ENCODE measurements around the gene CEMIP. TPM values are rescaled to one million over a fixed set of nuclear protein-coding genes. Genes with fewer than 3 reads are reported as not detected.

Gene CEMIP
- total and polyA plus RNA-seq, 2 of the 4 experiments (the other 2 are of a cell fraction) = 63.8 to 78.0 TPM

GRCh38 chr15:80834402-80834801, 55.2 kb downstream of the CEMIP start:
- Histone ChIP-seq H3K27ac (ENCODE audit: insufficient read depth, low read length) (no peak overlapping the region), H3K56ac (ENCODE audit: extremely low read depth, insufficient read depth, low read length) (no peak overlapping the region), H2BK20ac (ENCODE audit: low read depth, low read length) (no peak overlapping the region), H3K27me3 (ENCODE audit: control insufficient read depth, insufficient read depth, low read length) (no peaks in the 10 kb centered on the region), H3K36me3 (ENCODE audit: control insufficient read depth, insufficient read depth, low read length) (peaks cover 63% of the 10 kb centered on the region), H2BK15ac (ENCODE audit: low read depth, low read length) (no peak overlapping the region), H4K91ac (ENCODE audit: insufficient read depth, low read depth, low read length) (no peak overlapping the region), H4K20me1 (ENCODE audit: insufficient read depth, low read length) (peaks cover 97% of the 10 kb centered on the region), H3K9ac (ENCODE audit: low read depth, low read length) (no peak overlapping the region), H3K79me1 (ENCODE audit: low read depth in 1 of 2, low read length in 2 of 2) (peaks cover 6 to 46% of the 10 kb centered on the region in 2 experiments; a peak in 3 of 4 replicates), H2BK5ac (ENCODE audit: low read depth, low read length, poor library complexity, severe bottlenecking) (no peak overlapping the region), H2AK5ac (ENCODE audit: low read depth, low read length) (no peak overlapping the region), H3K4me2 (ENCODE audit: low read depth, low read length) (no peak overlapping the region), H2AFZ (replicated peaks; ENCODE audit: low read length, poor library complexity) (no peak overlapping the region), H3K9me1 (ENCODE audit: insufficient read depth, low read length) (peaks cover 7% of the 10 kb centered on the region; the same call in 1 of the 2 replicates), H2BK120ac (ENCODE audit: low read depth, low read length) (no peak overlapping the region), H3K9me3 (ENCODE audit: control insufficient read depth, insufficient read depth, low read length) (no peaks in the 10 kb centered on the region), H3K4ac (ENCODE audit: low read depth, low read length) (no peak overlapping the region), H4K5ac (ENCODE audit: low read depth, low read length) (no peak overlapping the region), H3K4me1 (ENCODE audit: control insufficient read depth, insufficient read depth, low read length) (peaks cover 10% of the 10 kb centered on the region; the same call in 1 of the 2 replicates), H3K18ac (ENCODE audit: low read depth, low read length) (no peak overlapping the region), H2AK9ac (replicated peaks; ENCODE audit: low read depth, low read length, poor library complexity) (no peak overlapping the region), H4K8ac (ENCODE audit: low read depth in 2 of 2, low read length in 2 of 2) (no peak overlapping the region), H3K4me3 (ENCODE audit: insufficient read depth, low read depth, low read length) (no peak overlapping the region), H3K23ac (ENCODE audit: low read depth, low read length) (no peak overlapping the region), H3K14ac (replicated peaks; ENCODE audit: low read depth, low read length) (no peak overlapping the region)
- intact Hi-C loops (cut with micrococcal nuclease) = no loop called here
- BruUV-seq (replicated peaks) = no TSS peak
- in situ Hi-C loops (cut with MboI; ENCODE audit: low sequenced_read_pairs) = no loop called here
- ATAC-seq (ENCODE audit: low read depth) = no peak
- no peak for DNase-seq
- WGBS, 2 experiments (ENCODE audit: extremely low coverage in 2 of 2, insufficient read length in 1 of 2) = no CpG with 5 or more reads among the region's 2 CpGs
- ChIA-PET CTCF (interaction anchor here (0.7 to 0.9 kb wide), 2 partner anchors 10 to 12 kb away, joined by 3 to 4 read pairs; no protein-coding TSS in a partner anchor), POLR2A (ENCODE audit: unreplicated experiment) (no interaction called here)
- dilution Hi-C loops (cut with HindIII; ENCODE audit: low sequenced_read_pairs, unreplicated experiment) = no loop called here
- TF ChIP-seq ELK1 (IDR thresholded peaks at IDR 0.05; ENCODE audit: borderline replicate concordance, low read depth, low read length) (no peak), RCOR1 (IDR thresholded peaks at IDR 0.05; ENCODE audit: insufficient replicate concordance, low read length) (no peak), CHD1 (IDR thresholded peaks at IDR 0.05; ENCODE audit: low read depth, low read length) (no peak), USF2 (IDR thresholded peaks at IDR 0.05; ENCODE audit: low read depth, low read length) (no peak), MAZ (IDR thresholded peaks at IDR 0.05; ENCODE audit: borderline replicate concordance, low read depth, low read length) (no peak), BHLHE40 (IDR thresholded peaks at IDR 0.05; ENCODE audit: low read depth, low read length) (no peak), FOS (IDR thresholded peaks at IDR 0.05; ENCODE audit: low read depth, low read length) (no peak), SMC3 (IDR thresholded peaks at IDR 0.05; ENCODE audit: low read depth, low read length) (no peak), MAFK (IDR thresholded peaks at IDR 0.05; ENCODE audit: low read depth, low read length) (no peak), CEBPB (IDR thresholded peaks at IDR 0.05; ENCODE audit: low read depth, low read length) (no peak), MXI1 (IDR thresholded peaks at IDR 0.05; ENCODE audit: borderline replicate concordance, low read depth, low read length) (no peak), NFE2L2 (IDR thresholded peaks at IDR 0.05; ENCODE audit: low read depth, low read length) (no peak), CTCF (conservative IDR thresholded peaks at IDR 0.05; ENCODE audit: low read depth, low read length) (no peak)

Measured in IMR-90 (cell line).